T-helper 1 cell treated with Interleukin-12 subunit alpha and Interleukin-12 subunit beta and Interleukin-4 antibody, amounts not matched to agents 30 ng/mL and 1 ng/mL, for 36 hours (primary cell): ENCODE results near the gene GAS6. TPM values are rescaled to one million over a fixed set of nuclear protein-coding genes. Genes with fewer than 3 reads are reported as not detected.

Experiments used
- intact Hi-C: fragments of 100-400 bp; cut with micrococcal nuclease; formaldehyde crosslinking; loops from one replicate; pipeline ENCODE4 v1.15.1; 2024
- total RNA-seq: library from RNA; stranded (reverse); gene quantifications from 2 replicates; pipeline ENCODE4 v1.2.3, GENCODE V29; 2022

The GAS6 gene
- total RNA-seq, 1 donor from 2014 or later, result 3.3 TPM

- intact Hi-C loops, result no loop called here
Measured at GRCh38 chr13:113888701-113889330, 24.9 kb upstream of the GAS6 start.

DNA sequence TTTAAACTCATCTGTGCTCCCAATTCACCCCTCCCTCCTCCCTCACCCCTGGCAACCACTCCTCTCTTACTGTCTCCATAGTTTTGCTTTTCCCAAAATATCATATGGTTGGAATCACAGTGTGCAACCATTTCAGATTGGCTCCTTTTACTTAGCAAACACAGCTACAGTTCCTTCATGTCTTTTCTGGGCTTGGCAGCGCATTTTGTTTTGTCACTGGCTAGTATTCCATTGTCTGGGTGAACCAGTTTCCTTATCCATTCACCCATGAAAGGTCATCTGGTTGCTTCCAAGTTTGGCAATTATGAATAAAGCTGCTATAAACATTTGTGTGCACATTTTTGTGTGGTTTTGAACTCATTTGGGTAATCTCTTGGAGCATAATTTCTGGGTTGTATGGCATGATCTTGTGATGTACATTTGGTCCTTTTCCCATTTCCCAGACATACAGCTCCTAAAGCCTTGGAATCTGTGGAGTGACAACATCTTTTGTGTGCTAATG lies 23.9 kb upstream of the GAS6 start:
- intact Hi-C loops, result no loop called here

DNA sequence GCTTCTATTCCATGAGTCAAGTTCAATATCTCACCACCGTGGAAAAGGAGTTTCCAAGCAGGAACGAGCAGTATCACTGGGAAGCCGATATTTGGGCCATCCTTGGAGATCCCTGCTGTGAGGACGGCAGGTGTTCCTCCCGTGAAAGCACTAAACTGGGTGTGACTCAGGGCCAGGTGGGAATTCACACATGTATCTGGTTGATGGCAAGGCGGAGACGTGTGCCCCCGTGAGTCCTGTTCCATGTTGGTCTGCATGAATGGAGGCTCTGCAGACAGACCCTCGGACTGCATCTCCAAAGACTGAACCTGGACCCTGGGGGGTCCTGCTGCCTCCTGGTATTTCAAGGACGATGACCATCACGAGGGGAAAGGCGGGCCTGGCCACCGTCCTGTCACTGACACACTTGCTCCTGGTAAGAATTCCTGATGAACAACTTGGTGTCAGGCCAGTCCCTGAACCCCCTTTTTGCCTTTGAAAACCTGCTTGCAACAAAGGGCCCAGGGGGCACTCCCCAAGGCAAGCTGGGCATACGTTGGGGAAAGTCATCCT lies 22.8 kb upstream of the GAS6 start:
- intact Hi-C loops, result no loop called here

- intact Hi-C loops, result no loop called here
Measured at GRCh38 chr13:113884821-113885220, 20.9 kb upstream of the GAS6 start.

- intact Hi-C loops, result no loop called here
Measured at GRCh38 chr13:113883921-113884804, 20.3 kb upstream of the GAS6 start.

DNA sequence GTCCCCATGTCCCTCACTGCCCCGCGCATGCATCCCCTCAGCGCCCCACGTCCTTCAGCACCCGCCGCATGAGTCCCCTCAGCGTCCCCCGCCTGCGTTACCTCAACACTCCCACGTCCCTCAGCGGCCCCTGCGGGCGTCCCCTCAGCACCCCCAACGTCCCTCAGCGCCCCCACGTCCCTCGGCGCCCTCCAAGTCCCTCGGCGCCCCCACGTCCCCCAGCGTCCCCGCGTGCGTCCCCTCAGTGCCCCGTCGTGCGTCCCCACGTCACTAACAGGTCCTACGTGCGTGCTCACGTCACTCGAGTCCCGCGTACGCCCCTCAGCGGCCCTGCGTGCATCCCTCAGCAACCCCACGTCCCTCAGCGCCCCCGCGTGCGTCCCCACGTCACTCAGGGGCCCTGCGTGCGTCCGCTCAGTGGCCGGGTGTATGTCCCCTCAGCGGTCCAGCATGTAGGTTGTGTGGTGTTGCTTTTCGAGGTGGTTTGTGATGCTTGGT lies 19.5 kb upstream of the GAS6 start:
- intact Hi-C loops, result no loop called here

- intact Hi-C loops, result no loop called here
Measured at GRCh38 chr13:113882716-113883115, 18.8 kb upstream of the GAS6 start.

DNA sequence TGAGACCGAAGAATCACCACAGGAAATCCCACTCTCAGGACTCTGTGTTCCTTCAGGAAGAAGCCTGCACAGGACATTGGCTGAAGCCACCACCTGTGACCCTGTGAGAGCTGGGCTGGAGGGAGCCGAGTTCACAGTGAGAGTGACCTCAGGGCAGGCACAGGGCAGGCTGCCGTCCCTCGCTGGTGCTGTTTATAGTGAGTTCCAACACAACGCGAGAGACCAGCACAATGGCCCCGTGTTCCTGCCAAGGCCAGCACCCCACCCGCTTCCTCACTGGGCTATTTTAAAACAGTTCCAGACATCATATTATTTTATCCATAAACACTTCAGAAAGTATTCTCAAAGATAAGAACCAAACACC lies 18.4 kb upstream of the GAS6 start:
- intact Hi-C loops, result no loop called here

GRCh38 chr13:113881614-113882266 lies 17.9 kb upstream of the GAS6 start:
- intact Hi-C loops, result no loop called here

- intact Hi-C loops, result no loop called here
Measured at GRCh38 chr13:113880651-113881611, 17.1 kb upstream of the GAS6 start.

DNA sequence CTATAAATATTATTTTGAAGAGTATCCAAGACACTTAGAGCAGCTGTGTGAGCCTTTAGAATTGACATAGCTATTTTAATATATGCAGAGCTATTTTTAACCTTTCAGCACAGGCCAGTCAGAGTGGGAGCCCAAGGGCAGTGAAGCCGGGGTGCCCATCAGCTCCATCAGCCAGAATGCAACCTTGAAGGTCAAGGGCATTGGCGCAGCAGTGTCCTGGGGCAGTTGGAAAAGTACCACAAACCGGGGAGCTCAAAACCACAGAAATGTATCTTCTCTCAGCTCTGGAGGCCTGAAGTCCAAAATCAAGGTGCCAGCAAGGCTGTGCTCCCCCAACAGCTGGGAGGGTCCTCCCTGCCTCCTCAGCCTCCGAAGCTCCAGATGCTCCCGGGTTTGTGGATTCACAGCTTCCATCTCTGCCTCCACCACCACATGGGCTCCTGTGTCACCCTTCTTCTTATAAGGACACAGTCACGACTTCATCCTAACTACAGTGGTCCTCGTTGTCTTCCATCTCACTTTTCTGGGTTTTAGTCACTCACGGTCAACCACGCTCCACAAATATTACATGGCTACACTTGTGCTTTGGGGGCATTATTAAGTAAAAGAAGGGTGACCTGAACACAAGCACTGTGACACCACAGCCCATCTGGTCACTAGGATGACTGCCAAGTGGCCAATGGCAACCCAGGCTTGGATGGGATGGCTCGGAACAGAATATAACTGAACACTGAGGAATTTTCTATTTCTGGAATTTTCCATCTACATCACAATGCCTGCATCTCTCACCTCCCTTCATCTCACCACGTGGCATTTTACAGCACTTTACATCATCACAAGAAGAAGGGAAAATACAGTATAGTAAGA lies 15.9 kb upstream of the GAS6 start:
- intact Hi-C loops, result no loop called here

GRCh38 chr13:113879017-113879416 lies 15.1 kb upstream of the GAS6 start:
- intact Hi-C loops, result no loop called here

DNA sequence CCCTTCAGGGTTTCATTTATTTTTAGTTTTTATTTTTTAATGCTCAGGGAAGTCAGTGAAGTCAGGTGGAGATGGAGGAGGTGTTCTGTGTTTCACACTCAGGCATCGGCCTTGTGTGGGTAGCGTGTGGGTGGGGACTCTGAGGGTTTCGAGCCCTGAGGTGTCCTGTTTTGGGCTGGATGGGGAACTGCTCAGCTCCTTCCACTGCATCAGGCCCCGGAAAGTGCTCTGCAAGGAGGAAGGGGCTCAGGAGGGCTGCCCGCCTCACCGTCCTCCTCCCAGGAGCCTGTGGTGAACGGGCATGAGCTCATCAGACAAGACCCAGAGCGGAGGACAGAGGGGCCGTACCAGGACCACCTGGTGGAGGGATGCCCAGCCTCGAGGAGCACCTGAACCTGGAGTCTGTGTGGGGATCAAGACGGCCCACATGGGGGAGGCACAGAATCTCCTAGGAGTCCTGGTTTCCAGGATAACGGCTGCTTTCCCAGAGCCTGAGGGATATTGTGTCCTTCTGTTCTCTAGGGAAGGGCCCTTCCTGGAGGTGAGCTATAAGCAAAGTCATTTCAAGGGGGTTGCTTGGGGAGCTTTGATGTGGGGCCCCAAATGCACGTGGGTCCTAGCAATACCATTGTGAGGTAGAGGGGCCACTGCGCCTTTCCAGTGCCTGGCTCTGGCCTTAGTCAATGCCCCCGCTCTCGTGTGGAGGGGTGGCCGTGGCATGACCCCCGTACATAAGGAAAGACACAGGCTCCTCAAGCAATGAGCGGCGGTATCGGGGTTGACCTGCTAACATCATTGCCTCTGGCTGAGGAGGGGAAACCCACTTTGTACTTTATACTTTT lies 13.5 kb upstream of the GAS6 start:
- intact Hi-C loops, result no loop called here

DNA sequence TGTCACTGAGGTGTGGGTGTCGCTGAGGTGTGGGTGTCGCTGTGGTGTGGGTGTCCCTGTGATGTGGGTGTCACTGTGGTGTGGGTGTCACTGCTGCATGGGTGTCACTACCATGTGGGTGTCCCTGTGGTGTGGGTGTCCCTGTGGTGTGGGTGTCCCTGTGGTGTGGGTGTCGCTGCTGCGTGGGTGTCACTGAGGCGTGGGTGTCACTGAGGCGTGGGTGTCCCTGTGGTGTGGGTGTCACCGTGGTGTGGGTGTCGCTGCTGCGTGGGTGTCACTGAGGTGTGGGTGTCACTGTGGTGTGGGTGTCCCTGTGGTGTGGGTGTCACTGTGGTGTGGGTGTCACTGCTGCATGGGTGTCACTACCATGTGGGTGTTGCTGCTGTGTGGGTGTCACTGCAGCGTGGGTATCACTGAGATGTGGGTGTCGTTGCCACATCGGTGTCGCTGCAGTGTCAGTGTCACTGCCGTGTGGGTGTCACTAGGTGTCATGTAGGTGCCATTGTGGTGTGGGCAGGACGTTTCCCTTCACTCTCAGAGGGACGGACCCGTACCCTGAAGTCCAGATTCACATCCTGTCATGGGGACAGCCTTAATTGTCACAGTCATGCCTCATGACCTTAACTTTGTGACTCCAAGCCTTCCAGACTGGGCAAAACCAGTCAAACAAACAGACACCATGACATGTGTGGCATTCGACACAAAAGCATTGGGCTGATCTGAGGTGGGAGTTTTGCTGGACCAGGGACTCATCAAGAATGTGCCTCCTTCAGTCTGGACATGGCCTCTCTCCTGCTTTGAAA lies 12.7 kb upstream of the GAS6 start:
- intact Hi-C loops, result no loop called here

- intact Hi-C loops, result no loop called here
Measured at GRCh38 chr13:113875837-113876281, 12.0 kb upstream of the GAS6 start.

DNA sequence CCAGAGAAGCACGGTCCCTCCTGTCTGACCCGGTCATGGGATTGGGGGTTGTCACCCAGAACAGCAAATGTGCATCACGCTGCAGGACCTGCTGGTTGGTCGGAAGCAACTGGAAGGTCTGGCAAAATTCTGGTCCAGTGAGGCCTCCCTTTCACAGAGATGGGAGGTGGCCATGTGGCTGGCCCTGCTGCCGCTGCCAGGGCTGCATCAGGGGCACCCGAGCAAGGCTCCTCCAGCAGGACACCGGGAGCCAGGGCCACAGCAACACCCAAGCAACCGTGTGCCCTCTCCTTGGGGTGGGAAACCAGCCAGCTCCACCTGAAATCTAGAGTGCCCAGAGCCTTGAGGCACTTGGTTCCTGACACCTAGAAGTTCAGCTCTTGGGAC lies 11.5 kb upstream of the GAS6 start:
- intact Hi-C loops, result no loop called here

DNA sequence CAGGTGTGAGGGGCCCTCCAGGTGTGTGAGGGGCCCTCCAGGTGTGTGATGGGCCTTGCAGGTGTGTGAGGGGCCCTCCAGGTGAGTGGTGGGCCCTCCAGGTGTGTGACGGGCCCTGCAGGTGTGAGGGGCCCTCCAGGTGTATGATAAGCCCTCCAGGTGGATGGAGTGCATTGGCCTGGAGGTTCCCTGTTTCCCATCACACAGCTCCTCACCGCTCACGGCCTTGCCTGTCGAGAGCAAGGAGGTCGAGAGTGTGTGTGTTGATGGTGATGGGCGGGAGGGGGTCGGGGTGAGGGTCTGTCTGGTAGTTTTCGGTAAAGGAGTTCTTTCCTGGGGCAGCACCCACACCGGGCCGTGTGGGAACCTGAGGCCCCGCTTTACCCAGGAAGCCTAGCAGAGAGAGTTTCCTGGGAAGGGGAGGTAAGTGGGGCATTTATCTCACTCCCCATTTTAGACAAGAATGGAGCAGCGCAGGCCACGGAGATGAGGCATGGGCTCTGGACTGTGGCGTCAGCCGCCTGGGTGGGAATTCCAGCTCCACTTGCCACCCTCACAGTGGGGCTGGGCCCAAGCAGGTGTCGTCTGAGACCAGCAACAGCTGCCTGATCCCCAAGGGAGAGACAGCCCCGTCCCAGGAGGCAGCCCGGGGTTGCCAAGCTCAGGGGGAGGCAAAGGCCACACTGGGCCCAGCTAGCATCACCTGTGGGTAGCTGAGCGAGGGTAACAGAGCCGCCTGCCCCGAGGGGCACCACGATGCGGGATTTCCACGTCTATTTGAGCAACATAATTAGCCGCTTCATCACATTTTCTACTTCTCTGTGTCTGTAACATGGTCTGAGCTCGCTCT lies 10.9 kb upstream of the GAS6 start:
- intact Hi-C loops, result no loop called here
